Ovary (tissue), 9 donors: ENCODE results near the gene NCOA3. TPM values are rescaled to one million over a fixed set of nuclear protein-coding genes. Genes with fewer than 3 reads are reported as not detected.
"Not testable (repeated sequence)": the region's sequence is repeated elsewhere in the genome, so short reads cannot be mapped to it uniquely, and the experiment has no call there.

Source experiments
- DNase-seq, 5 donors: peaks; one replicate each; pipeline ENCODE4 v3.0.0-alpha.2; 2019 to 2020
- H3K27ac ChIP-seq, 2 donors: fragments of 200-600 bp; one replicate each; pipeline versions ENCODE4 v1.5.1 to v1.8.0; 2019 to 2022
- H3K27me3 ChIP-seq: fragments of 200-600 bp; one replicate; pipeline ENCODE4 v1.8.0; 2022
- H3K36me3 ChIP-seq: fragments of 200-600 bp; sonication (generic); one replicate; pipeline ENCODE4 v1.5.1; 2019
- H3K4me1 ChIP-seq: one replicate; pipeline ENCODE4 v1.8.1; 2013; ENCODE audit warnings: mild to moderate bottlenecking, moderate library complexity; ENCODE audit not compliant: insufficient read depth
- H3K4me3 ChIP-seq: fragments of 200-600 bp; sonication (generic); one replicate; pipeline ENCODE4 v1.5.1; 2017
- H3K9me3 ChIP-seq, 2 donors: fragments of 200-600 bp in 1 of 2; sonication (generic) in 1 of 2; one replicate each; pipeline versions ENCODE4 v1.5.1 to v1.8.1; 2013 to 2019; ENCODE audit warnings: mild to moderate bottlenecking in 1 of 2, moderate library complexity in 1 of 2
- EP300 ChIP-seq: sonication (generic); formaldehyde crosslinking; IDR thresholded peaks from one replicate; pipeline ENCODE4 v1.6.1; 2017; ENCODE audit warnings: antibody characterized with exemption
- POLR2A ChIP-seq: fragments of 450-650 bp; IDR thresholded peaks from one replicate; pipeline ENCODE4 v1.6.1; 2017; ENCODE audit warnings: antibody characterized with exemption, mild to moderate bottlenecking, moderate library complexity
- WGBS, 3 donors: extraction: QIAGEN DNeasy Blood & Tissue Kit in 1 of 3; methylation state at CpG; one replicate each; pipeline versions ENCODE4 v1.1.5 to v1.1.7; 2013 to 2017; 5-methylcytosine and 5-hydroxymethylcytosine counted together
- intact Hi-C, 4 donors: fragments of 100-400 bp; cut with DNase I; formaldehyde crosslinking; loops; one replicate each; pipeline versions ENCODE4 v1.11.0 to v1.15.1; 2022 to 2023
- polyA plus RNA-seq, 2 donors: library from polyadenylated mRNA; stranded (reverse); fragments of 200-250 nt in 1 of 2; fragments of 350-450 nt in 1 of 2; fragmentation: Illumina TruSeq in 1 of 2; extraction: RNeasy Lipid Tissue Mini Kit (QIAGEN cat#74804) in 1 of 2; gene quantifications; one replicate each; pipeline ENCODE4 v1.2.3, GENCODE V29; 2013 to 2014
- total RNA-seq, 7 donors: library from RNA; depleted of rRNA in 2 of 7; stranded (reverse); fragments of >200 nt in 2 of 7; fragmentation: NEBNext Ultra II Directional in 3 of 7; extraction: Animal tissue kit (Norgen Biotek cat#: 25700) in 3 of 7; gene quantifications; one replicate each; pipeline versions ENCODE4 v1.1.0 to v1.2.4, GENCODE V29; 2016 to 2023
- TF ChIP-seq, protein P1 (sequence below), 3 donors: fragments of 450-650 bp in 2 of 3; fragments of 200-600 bp in 1 of 3; IDR thresholded peaks; one replicate each; pipeline versions ENCODE4 v1.5.1 to v1.8.0; 2016 to 2022; ENCODE audit warnings: antibody characterized with exemption in 3 of 3, mild to moderate bottlenecking in 1 of 3
- donor health status: DM: no; HTN: no; CAD: no; lungs with moderate emphysema.
- donor health status: DM: no; HTN: no; CAD: no.
- donor health status: Bipolar disorder and iron deficiency.
- donor health status: DM: yes; HTN: yes; CAD: no.
- donor health status: DM: no; HTN: no; CAD: no.
- donor health status: DM: yes; HTN: yes; CAD: no.

The NCOA3 gene
- total and polyA plus RNA-seq, 9 donors, result 8.2 to 32.4 (median 25.7) TPM

DNA sequence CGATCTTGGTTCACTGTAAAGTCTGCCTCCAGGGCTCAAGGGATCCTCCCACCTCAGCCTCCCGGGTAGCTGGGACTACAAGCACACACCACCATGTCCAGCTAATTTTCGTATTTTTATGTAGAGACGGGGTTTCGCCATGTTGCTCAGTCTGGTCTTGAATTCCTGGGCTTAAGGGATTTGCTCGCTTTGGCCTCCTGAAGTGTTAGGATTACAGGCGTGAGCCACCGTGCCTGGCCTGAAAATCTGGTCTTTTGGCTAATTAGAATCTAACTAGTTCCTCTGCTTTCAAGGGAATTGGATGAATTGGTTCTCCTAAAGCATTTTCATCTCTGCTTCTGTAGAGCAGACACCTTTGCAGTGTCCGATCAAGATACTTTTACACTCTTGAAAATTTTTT, 51.3 kb downstream of the NCOA3 start:
- Histone ChIP-seq H3K27me3 (no peaks in the 10 kb centered on the region), H3K4me3 (no peak overlapping the region), H3K36me3 (no peaks in the 10 kb centered on the region), H3K4me1 (no peaks in the 10 kb centered on the region), H3K27ac (no peak overlapping the region), H3K9me3 (no peaks in the 10 kb centered on the region)
- 95 to 96% (median 95%) methylated on average over 9 of the region's 9 CpGs for WGBS, 3 donors
- DNase-seq, result no peak
- intact Hi-C loops, result no loop called here
- TF ChIP-seq, protein P1, sequence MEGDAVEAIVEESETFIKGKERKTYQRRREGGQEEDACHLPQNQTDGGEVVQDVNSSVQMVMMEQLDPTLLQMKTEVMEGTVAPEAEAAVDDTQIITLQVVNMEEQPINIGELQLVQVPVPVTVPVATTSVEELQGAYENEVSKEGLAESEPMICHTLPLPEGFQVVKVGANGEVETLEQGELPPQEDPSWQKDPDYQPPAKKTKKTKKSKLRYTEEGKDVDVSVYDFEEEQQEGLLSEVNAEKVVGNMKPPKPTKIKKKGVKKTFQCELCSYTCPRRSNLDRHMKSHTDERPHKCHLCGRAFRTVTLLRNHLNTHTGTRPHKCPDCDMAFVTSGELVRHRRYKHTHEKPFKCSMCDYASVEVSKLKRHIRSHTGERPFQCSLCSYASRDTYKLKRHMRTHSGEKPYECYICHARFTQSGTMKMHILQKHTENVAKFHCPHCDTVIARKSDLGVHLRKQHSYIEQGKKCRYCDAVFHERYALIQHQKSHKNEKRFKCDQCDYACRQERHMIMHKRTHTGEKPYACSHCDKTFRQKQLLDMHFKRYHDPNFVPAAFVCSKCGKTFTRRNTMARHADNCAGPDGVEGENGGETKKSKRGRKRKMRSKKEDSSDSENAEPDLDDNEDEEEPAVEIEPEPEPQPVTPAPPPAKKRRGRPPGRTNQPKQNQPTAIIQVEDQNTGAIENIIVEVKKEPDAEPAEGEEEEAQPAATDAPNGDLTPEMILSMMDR (IDR thresholded peaks at IDR 0.05), result no peak
- no peak for TF ChIP-seq EP300
- TF ChIP-seq POLR2A, result no peak

DNA sequence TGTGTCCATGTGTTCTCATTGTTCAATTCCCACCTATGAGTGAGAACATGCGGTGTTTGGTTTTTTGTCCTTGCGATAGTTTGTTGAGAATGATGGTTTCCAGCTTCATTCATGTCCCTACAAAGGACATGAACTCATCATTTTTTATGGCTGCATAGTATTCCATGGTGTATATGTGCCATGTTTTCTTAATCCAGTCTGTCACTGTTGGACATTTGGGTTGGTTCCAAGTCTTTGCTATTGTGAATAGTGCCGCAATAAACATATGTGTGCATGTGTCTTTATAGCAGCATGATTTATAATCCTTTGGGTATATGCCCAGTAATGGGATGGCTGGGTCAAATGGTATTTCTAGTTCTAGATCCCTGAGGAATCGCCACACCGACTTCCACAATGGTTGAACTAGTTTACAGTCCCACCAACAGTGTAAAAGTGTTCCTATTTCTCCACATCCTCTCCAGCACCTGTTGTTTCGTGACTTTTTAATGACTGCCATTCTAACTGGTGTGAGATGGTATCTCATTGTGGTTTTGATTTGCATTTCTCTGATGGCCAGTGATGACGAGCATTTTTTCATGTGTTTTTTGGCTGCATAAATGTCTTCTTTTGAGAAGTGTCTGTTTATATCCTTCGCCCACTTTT, 52.0 kb downstream of the NCOA3 start:
- H3K4me3 ChIP-seq, H3K36me3 ChIP-seq, H3K9me3 ChIP-seq, DNase-seq, H3K27ac ChIP-seq, H3K4me1 ChIP-seq, H3K27me3 ChIP-seq, intact Hi-C loops: not testable (repeated sequence)
- WGBS, 3 donors, result 91 to 93% (median 93%) methylated on average over 4 to 8 of the region's 8 CpGs

DNA sequence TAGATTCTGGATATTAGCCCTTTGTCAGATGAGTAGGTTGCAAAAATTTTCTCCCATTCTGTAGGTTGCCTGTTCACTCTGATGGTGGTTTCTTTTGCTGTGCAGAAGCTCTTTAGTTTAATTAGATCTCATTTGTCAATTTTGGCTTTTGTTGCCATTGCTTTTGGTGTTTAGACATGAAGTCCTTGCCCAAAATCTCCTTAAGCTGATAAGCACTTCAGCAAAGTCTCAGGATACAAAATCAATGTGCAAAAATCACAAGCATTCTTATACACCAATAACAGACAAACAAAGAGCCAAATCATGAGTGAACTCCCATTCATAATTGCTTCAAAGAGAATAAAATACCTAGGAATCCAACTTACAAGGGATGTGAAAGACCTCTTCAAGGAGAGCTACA, 52.6 kb downstream of the NCOA3 start:
- H3K4me3 ChIP-seq, DNase-seq, H3K27me3 ChIP-seq, H3K9me3 ChIP-seq, H3K36me3 ChIP-seq, H3K4me1 ChIP-seq, H3K27ac ChIP-seq, intact Hi-C loops: not testable (repeated sequence)

DNA sequence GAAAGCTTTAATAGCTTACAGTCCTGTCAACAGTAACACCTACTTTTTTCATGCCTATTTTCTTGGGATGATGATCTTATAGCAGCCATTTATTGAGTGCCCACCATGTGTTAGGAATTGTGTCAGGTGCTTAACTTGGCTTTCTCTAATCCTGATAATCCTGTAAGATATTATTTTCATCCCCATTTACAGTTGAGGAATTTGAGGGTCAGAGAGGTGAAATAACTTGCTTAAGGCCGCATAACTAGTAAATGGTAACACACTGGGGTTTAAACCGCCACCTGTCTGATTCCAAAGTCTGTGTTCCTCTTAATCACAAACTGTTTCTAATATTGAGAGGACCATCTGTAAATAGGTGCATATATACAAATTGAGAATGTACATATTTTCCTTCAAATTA, 55.5 kb downstream of the NCOA3 start:
- no peaks in the 10 kb centered on the region for H3K9me3 ChIP-seq
- no peaks in the 10 kb centered on the region for H3K27me3 ChIP-seq
- no peak for DNase-seq
- 75 to 89% (median 82%) methylated on average over 2 of the region's 2 CpGs for WGBS, 3 donors
- no peak overlapping the region for H3K4me3 ChIP-seq
- no peaks in the 10 kb centered on the region for H3K36me3 ChIP-seq
- intact Hi-C loops, result no loop called here
- TF ChIP-seq EP300 (no peak), POLR2A (no peak)
- TF ChIP-seq, protein P1 (IDR thresholded peaks at IDR 0.05), result no peak
- peaks cover 6% of the 10 kb centered on the region for H3K4me1 ChIP-seq
- H3K27ac ChIP-seq, result no peak overlapping the region

DNA sequence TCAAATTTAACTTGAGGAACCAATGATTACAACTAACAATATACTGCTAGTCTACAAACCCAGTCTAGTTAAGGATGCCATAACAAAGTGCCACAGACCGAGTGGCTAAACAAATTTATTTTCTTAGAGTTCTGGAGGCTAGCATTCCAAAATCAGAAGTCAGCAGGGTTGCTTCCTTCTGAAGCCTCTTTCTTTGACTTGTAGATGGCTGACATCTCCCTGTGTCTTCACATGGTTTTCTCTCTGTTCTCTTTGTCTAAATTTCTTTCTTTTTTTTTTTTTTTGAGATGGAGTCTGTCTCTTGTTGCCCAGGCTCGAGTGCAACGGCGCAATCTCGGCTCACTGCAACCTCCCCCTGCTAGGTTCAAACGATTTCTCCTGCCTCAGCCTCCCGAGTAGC, 56.1 kb downstream of the NCOA3 start:
- intact Hi-C loops, result no loop called here
- H3K36me3 ChIP-seq, result no peaks in the 10 kb centered on the region
- H3K9me3 ChIP-seq, result no peaks in the 10 kb centered on the region
- TF ChIP-seq, protein P1 (IDR thresholded peaks at IDR 0.05), result no peak
- TF ChIP-seq POLR2A (no peak), EP300 (no peak)
- H3K4me1 ChIP-seq, result peaks cover 6% of the 10 kb centered on the region
- no peaks in the 10 kb centered on the region for H3K27me3 ChIP-seq
- no peak overlapping the region for H3K4me3 ChIP-seq
- 86 to 87% (median 86%) methylated on average over 7 of the region's 7 CpGs for WGBS, 3 donors
- H3K27ac ChIP-seq, result no peak overlapping the region
- DNase-seq, result no peak
